BJ (cell line): ENCODE results near the gene QRICH1. TPM values are rescaled to one million over a fixed set of nuclear protein-coding genes. Genes with fewer than 3 reads are reported as not detected.
A peak's percentile ranks its signal among the peaks of the same experiment; 100 is the strongest.
"Not testable (repeated sequence)": the region's sequence is repeated elsewhere in the genome, so short reads cannot be mapped to it uniquely, and the experiment has no call there.

Experiments
- CTCF ChIA-PET: fragments of 350-600 bp; formaldehyde crosslinking; extraction: SDS; loops from one replicate; lab custom pipeline; 2021; ENCODE audit warnings: antibody characterized with exemption, inconsistent platforms; lab: Yijun Ruan, JAX
- POLR2A ChIA-PET: fragments of 300-600 bp; sonication (Branson Sonifier 250); formaldehyde crosslinking; extraction: SDS; loops from one replicate; lab custom pipeline; 2021; ENCODE audit warnings: antibody characterized with exemption; lab: Charles Lee
- DNase-seq: peaks from one replicate; pipeline ENCODE4 v3.0.0-alpha.2; 2011; ENCODE audit warnings: low read depth
- H3K27me3 ChIP-seq: 2 replicates; pipeline ENCODE4 v1.6.0; 2011; ENCODE audit warnings: low read length; ENCODE audit not compliant: control insufficient read depth, insufficient read depth
- H3K36me3 ChIP-seq: 2 replicates; pipeline ENCODE4 v1.5.1; 2011; ENCODE audit warnings: low read length; ENCODE audit not compliant: control insufficient read depth, insufficient read depth
- H3K4me3 ChIP-seq: 2 replicates; pipeline ENCODE4 v1.5.1; 2011; ENCODE audit warnings: low read depth, mild to moderate bottlenecking, control low read depth, low read length
- polyA plus RNA-seq: library from polyadenylated mRNA; depleted of rRNA; stranded (reverse); fragments of >200 nt; gene quantifications from 2 replicates; pipeline ENCODE4 v1.2.3, GENCODE V29; 2011
- TF ChIP-seq, protein P1 (sequence below): IDR thresholded peaks from 2 replicates; pipeline ENCODE4 v1.5.1; 2011; ENCODE audit warnings: low read depth, mild to moderate bottlenecking, control low read depth, inconsistent platforms, low read length, moderate library complexity; ENCODE audit not compliant: insufficient read depth

Gene QRICH1
- polyA plus RNA-seq, 1 experiment, result 77.3 TPM

DNA sequence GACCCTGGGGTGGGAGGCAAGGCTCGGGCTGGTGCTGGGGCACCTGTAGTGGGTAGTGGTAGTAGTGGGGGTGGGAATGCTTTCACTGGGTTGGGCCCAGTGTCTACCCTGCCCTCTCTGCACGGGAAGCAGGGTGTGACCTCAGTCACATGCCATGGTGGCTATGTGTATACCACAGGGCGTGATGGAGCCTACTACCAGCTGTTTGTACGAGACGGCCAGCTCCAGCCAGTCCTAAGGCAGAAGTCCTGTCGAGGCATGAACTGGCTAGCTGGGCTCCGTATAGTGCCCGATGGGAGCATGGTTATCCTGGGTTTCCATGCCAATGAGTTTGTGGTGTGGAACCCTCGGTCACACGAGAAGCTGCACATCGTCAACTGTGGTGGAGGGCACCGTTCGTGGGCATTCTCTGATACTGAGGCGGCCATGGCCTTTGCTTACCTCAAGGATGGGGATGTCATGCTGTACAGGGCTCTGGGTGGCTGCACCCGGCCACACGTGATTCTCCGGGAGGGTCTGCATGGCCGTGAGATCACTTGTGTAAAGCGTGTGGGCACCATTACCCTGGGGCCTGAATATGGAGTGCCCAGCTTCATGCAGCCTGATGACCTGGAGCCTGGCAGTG, 80.6 kb downstream of the QRICH1 start:
- Histone ChIP-seq H3K36me3 (peaks cover 42% of the 10 kb centered on the region), H3K27me3 (no peaks in the 10 kb centered on the region), H3K4me3 (no peak overlapping the region)
- TF ChIP-seq, protein P1, sequence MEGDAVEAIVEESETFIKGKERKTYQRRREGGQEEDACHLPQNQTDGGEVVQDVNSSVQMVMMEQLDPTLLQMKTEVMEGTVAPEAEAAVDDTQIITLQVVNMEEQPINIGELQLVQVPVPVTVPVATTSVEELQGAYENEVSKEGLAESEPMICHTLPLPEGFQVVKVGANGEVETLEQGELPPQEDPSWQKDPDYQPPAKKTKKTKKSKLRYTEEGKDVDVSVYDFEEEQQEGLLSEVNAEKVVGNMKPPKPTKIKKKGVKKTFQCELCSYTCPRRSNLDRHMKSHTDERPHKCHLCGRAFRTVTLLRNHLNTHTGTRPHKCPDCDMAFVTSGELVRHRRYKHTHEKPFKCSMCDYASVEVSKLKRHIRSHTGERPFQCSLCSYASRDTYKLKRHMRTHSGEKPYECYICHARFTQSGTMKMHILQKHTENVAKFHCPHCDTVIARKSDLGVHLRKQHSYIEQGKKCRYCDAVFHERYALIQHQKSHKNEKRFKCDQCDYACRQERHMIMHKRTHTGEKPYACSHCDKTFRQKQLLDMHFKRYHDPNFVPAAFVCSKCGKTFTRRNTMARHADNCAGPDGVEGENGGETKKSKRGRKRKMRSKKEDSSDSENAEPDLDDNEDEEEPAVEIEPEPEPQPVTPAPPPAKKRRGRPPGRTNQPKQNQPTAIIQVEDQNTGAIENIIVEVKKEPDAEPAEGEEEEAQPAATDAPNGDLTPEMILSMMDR, result no peak
- DNase-seq, result no peak
- ChIA-PET POLR2A (no interaction called here), CTCF (interaction anchor here (0.6 to 3.3 kb wide), 5 partner anchors 8 to 261 kb away, joined by 3 to 21 read pairs (median 4); partner anchors contain the start of genes NDUFAF3 and P4HTM)

DNA sequence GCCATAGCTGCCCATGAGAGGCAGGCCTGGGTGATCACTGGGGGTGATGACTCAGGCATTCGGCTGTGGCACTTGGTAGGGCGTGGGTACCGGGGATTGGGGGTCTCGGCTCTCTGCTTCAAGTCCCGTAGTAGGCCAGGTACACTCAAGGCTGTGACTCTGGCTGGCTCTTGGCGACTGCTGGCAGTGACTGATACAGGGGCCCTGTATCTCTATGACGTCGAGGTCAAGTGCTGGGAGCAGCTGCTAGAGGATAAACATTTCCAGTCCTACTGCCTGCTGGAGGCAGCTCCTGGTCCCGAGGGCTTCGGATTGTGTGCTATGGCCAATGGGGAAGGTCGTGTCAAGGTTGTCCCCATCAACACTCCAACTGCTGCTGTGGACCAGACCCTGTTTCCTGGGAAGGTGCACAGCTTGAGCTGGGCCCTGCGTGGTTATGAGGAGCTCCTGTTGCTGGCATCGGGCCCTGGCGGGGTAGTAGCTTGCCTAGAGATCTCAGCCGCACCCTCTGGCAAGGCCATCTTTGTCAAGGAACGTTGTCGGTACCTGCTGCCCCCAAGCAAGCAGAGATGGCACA, 81.3 kb downstream of the QRICH1 start:
- ChIA-PET POLR2A (no interaction called here), CTCF (interaction anchor here (0.6 to 3.3 kb wide), 4 partner anchors 9 to 262 kb away, joined by 4 to 21 read pairs (median 5); partner anchors contain the start of gene NDUFAF3)
- TF ChIP-seq, protein P1, result no peak
- Histone ChIP-seq H3K4me3 (no peak overlapping the region), H3K36me3 (peaks cover 42% of the 10 kb centered on the region), H3K27me3 (no peaks in the 10 kb centered on the region)
- DNase-seq, result no peak

DNA sequence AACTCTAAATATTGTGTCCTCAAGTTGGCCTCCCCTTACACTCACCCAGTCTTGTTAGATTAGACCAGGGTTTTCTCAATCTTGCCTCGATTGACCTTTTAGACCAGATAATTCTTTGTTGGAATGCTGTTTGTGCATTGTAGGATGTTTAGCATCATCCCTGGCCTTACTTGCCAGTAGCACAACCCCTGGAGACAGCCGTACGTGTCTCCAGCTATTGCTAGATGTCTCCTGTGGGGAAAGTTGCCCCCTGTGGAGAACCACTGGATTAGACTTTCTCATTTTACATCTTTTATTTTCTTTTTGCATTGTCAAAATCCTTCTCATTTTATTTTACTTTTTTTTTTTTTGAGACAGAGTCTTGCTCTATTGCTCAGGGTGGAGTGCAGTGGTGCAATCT, 84.5 kb downstream of the QRICH1 start:
- H3K4me3 ChIP-seq, result no peak overlapping the region
- no peaks in the 10 kb centered on the region for H3K27me3 ChIP-seq
- ChIA-PET CTCF (interaction anchor here (0.6 to 6.2 kb wide), 5 partner anchors 8 to 271 kb away, joined by 3 to 46 read pairs (median 13); partner anchors contain the start of genes DALRD3, NDUFAF3 and P4HTM), POLR2A (interaction anchor here (1.0 kb wide), 1 partner anchor 12 kb away, joined by 3 read pairs; the partner anchor contains the start of gene NDUFAF3)
- no peak for DNase-seq
- H3K36me3 ChIP-seq, result peaks cover 26% of the 10 kb centered on the region
- TF ChIP-seq, protein P1, result no peak

DNA sequence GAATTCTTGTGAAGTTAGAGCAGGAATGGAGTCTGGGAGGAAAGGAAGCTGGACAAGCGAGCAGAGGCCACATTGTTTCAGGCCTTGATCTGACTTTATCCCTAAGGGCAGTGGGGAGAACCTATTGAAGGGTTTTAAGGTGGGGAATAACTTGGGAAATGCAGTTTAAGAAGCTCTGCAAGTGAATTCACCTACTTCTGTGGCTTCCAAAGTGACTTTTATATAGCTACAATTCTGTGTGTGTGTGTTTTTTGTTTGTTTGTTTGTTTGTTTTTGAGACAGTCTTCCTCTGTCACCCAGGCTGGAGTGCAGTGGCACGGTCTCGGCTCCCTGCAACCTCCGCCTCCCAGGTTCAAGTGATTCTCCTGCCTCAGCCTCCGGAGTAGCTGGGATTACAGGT, 85.2 kb downstream of the QRICH1 start:
- Histone ChIP-seq H3K4me3 (peak overlapping the region; percentile 96), H3K36me3 (peaks cover 24% of the 10 kb centered on the region)
- CTCF ChIA-PET, result interaction anchor here (2.9 to 6.2 kb wide), 3 partner anchors 8 to 19 kb away, joined by 13 to 46 read pairs (median 30); partner anchors contain the start of genes NDUFAF3 and P4HTM
- POLR2A ChIA-PET, result interaction anchor here (1.0 kb wide), 1 partner anchor 13 kb away, joined by 3 read pairs; the partner anchor contains the start of gene NDUFAF3
- not testable (repeated sequence) for H3K27me3 ChIP-seq, DNase-seq

DNA sequence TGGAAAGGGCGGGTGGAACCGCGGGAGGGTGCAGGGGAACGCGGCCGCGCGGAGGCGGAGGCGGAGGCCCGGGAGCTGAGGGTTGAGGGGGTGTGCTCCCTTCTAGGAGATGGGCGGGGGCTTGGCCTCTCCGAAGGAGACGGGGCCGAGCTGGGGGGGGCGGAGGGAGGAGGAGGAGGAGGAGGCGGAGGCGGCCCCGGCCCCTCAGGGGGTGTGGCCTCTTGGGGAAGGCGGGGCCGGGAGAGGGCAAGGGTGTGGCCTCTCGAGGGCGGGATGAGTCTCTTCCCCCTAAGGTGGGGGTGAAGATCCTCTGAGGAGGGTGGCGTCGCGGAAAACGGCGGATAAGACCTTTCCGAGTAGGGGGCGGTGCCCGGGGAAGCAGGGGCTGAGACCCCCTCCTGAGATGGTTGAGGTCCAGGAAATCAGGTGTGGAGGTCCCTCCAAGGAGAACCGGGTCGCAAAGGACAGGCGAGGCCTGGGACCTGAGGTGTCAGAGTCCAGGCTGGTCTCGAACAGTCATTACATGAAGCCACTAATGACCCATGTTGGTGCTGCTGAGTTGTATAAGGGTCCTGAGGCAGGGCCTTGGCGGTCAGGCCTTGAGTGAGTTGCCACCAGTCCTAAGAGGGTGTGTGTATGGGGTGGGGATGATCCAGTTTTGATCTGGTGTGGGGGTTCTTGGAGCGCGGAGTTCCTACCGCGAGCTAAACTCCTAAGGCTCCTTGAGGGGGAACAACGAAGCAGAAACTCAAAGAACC, 85.9 kb downstream of the QRICH1 start:
- Histone ChIP-seq H3K27me3 (no peaks in the 10 kb centered on the region), H3K36me3 (peaks cover 17% of the 10 kb centered on the region), H3K4me3 (peak overlapping the region; percentile 96)
- POLR2A ChIA-PET, result interaction anchor here (0.6 to 1.5 kb wide), 9 partner anchors 10 to 663 kb away, joined by 3 to 9 read pairs (median 5); partner anchors contain the start of genes DALRD3, IMPDH2, NDUFAF3 and P4HTM
- TF ChIP-seq, protein P1, result no peak
- DNase-seq, result no peak
- CTCF ChIA-PET, result interaction anchor here (0.9 to 6.2 kb wide), 6 partner anchors 9 to 89 kb away, joined by 3 to 46 read pairs (median 8); partner anchors contain the start of genes ARIH2, DALRD3, NDUFAF3 and P4HTM
